SKM-1 (cell line): ENCODE measurements around the gene BDKRB2.

Experiments used
- DNase-seq: peaks from one replicate; lab custom pipeline; 2025; ENCODE audit not compliant: unreplicated experiment; lab: John Stamatoyannopoulos, UW

The BDKRB2 gene

DNA sequence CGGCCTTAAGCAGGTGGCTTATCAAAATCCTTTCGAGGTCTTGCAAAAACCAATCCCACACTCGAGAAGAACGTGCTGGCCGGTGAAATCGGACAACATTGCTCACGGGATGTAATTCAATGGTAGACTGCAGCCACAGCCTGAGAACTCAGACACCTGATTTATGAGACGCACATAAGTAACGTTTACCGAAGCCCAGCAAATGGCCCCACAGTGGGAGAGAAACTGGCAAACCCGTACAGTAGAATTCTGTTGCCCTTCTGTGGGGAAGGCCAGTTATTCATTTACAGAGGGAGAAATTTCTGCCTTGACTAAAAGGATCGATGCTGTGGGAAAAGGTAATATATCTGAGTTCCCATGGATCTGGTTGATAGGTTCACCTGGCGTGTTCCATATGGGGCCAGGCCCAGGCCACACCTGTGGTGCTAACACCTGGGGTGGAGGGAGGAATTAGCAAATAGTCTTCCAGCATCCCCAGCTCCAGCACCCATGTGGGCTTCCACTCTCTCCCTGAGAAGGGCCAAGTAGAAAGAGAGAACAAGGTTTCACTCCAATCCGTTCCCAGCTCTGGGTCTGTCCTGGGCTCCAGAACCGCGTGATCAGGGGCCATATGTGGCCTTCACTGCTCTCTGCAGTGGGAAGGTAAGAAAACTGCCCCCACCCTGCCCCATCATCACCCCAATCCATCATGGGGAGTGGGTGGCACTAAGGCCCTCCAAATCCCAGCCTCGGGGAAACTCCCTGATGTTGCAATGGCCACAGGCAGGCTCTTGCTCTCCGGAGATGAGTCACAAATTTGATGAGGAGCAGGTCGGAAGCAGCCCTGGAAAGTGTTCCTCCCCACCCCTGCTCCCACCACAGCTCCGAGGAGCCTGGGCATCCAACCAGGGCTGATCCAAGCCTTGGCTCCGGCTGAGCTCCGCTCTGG lies 64.1 kb downstream of the BDKRB2 start:
- no peak for DNase-seq

- DNase-seq, result no peak
These were observed 64.7 kb downstream of the BDKRB2 start for GRCh38 chr14:96269359-96269710.

DNA sequence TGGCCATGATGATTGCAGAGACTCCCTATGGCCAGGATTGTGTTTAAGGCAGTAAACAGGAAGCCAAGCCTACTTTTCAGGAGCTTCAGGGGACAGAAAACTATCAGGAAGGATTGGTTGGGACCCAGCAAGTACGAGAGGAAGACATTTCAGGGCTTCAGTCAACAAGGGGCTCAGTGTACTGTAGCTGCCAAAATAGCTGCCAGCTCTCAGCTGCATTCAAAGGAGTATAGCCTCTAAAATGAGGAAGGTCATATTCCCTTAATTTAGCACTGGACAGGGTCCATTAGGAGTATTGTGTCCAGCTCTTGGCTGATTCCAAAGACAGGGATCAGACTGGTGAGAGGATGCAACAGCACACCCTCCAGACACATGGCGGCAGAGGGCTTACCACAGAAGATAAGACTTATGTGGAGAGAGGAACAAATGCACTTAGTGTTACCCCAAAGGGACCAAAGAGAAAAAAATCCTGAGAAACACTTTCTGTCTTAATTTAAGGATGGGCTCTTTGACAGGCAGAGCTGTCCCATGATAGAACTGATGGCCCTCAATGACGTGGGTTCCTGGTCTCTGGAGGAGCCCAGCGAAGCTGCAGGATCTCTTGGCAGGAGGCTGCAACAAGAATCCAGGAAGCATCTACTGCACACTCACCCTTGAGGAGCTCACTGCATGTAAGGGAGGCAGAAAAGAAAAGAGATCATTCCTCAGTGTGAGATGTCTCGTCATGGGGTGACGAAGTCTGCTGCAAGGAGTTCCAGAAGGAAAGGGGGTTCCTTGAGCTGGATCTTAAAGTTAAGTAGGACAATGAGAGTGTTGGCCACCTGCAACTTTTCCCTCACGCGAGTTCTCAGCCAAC lies 66.2 kb downstream of the BDKRB2 start:
- no peak for DNase-seq

- DNase-seq, result no peak
These were observed 66.8 kb downstream of the BDKRB2 start for GRCh38 chr14:96271421-96271762.

- DNase-seq, result no peak
These were observed 68.3 kb downstream of the BDKRB2 start for GRCh38 chr14:96272777-96273473.

DNA sequence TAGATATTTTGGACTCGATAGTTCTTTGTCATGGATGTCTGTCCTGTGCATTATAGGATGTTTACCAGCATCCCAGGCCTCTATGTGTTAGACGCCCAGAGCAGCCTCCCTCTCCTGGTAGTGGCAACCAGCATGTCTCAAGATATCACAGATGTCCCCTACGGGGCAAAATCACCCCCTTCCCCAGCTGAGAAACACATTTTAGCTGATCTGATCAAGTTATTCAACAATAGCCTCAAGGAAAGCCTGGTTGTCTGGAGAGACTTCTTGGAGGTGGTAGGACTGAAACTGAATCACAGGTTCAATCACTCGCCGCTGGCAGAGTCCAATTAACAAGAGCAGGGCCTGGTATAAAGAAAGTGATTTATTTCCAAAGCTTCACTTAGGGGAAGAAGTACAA lies 69.0 kb downstream of the BDKRB2 start:
- DNase-seq, result no peak

DNA sequence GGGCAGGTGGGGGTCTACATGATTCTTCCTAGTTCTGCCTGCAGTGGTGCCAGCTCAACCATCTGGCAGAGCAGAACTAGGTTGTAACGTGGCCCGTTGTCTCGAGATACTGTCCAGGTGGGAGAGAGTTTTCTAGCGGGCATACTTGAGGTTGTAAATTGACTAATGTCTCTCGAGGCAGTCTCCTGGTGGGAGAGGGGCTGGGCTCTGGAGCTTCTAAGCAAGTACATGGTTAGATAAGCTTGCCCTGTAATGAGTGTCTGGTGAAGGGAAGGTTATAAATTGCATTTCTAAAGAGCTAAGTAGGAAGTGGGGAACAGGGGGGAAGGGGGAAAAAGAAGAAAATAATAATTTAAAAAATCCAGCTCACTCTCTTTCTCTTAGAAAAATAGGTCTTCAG lies 69.5 kb downstream of the BDKRB2 start:
- no peak for DNase-seq

GRCh38 chr14:96274543-96274942 lies 69.9 kb downstream of the BDKRB2 start:
- no peak for DNase-seq

DNA sequence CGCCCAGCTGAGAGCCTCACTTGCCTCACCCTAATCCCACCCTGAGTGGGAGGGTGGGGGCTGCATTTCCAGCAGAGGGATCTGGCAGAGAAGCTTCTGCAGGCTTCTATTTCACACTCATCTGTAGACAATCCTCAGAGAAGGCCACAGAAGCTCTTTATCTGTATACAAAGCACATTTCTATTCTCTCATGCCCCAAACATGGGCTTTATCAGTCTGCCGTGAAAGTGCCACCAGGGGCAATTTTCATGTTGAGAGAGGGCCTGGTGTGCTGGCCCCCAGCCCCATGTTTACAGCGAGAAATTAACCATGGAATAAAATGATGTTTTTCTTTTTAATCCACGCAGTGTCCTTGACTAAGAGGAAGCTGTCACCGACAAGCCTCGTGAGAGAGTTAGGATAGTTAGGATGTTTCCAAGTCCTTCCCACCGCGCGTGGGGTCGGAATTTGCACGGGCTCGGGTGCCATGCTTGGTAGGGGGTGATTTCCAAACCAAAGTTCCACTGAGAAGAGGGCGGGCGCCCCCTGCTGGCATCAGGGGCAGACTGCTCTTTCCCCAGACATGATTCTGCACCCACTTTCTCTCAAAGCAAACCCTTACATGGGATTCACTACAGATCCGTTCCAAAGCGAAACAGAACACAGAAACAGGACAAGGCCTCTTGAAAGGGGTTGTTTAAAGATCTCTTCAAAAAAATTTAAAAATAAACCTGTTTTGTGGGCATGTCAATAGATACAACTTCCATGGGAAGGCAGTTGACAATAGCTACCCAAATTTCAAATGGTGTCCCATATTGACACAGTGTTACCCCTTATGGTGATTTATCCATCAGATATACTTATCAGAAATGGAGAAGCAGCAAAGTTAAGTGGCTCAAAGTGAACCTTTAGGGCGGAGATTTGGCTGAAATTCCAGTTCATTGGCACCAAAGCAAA lies 70.8 kb downstream of the BDKRB2 start:
- DNase-seq, result no peak

- DNase-seq, result no peak
These were observed 73.3 kb downstream of the BDKRB2 start for GRCh38 chr14:96277890-96278289.

DNA sequence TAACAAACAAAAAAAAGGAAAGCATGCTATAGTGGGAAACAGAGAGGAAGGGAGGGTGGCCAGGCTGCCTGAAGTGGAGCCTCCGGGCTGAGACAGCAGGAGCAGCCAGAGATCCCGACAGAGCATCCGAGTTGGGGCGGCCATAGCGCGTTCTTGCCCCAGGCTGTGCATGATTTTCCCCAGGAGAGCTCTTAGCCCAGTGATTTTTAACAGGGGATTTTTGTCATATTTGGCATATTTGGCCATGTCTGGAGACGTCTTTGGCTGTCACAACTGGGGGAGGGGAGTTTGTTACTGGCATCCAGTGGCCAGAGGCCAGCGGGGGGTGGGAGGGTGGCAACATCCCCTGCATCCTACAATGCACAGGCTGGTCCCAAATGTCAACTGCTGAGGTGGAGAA lies 74.9 kb downstream of the BDKRB2 start:
- DNase-seq, result no peak

DNA sequence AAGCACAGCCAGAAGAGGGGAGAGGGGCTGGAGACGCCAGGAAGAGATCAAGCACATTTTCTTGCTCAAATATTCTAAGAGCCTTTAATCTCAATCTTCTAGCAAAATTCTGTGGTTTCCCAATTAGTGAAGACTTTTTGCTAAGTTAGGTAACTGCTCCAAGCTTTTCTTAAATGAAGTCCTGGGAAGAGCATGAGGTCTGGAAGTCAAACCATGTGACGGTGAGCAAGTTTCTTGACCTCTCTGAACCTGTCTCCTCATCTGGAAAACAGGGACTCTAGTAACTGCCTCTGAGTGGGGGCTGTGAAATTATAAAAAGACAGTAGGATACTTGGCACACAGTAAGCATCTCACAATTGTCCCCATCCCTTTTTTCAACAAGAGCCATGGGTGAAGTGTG lies 75.5 kb downstream of the BDKRB2 start:
- DNase-seq, result no peak

- no peak for DNase-seq
These were observed 76.8 kb downstream of the BDKRB2 start for GRCh38 chr14:96281486-96281885.

DNA sequence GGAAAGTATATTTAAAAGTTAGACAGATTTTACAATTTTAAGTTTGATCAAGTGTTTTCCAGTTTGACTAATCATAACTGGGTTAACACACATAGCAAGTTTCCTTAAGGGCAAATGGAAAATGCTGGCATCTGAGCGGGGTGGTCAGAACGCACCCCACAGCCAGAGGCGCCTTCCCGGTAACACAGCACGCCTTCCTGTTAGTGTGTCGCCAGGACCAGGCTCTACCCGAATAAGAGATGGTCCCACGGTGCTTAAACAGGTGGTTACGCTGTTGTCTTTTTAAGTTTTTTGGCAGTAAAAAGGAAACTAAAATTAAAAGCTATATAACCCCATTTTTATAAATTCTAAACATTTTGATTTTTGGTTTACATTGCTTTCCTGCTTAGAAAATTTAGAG lies 79.4 kb downstream of the BDKRB2 start:
- DNase-seq, result no peak

DNA sequence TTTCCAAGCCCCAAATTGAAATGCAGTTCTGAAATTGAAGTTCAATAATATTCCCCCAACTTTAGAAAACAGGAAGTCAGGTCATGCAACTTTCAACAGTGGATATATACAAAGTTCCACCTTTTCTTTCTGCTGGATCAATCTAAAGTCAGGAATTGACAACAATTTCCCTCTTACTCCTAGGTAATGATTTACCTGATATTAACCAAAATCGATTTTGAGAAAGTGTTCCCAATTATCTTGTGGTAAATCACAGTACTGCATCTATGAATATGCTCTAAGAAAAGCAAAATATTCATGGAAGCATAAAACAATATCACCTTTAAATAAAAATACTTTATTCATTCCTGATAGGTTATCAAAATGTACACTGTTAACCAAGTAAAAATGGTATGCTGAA lies 79.8 kb downstream of the BDKRB2 start:
- DNase-seq, result no peak

- no peak for DNase-seq
These were observed 81.0 kb downstream of the BDKRB2 start for GRCh38 chr14:96285667-96286066.

GRCh38 chr14:96286251-96286650 lies 81.6 kb downstream of the BDKRB2 start:
- DNase-seq, result no peak

- no peak for DNase-seq
These were observed 83.2 kb downstream of the BDKRB2 start for GRCh38 chr14:96287856-96288255.
